Measurements from ENCODE around the gene SLC29A3. TPM values are rescaled to one million over a fixed set of nuclear protein-coding genes. Genes with fewer than 3 reads are reported as not detected.
A peak's percentile ranks its signal among the peaks of the same experiment; 100 is the strongest.

SLC29A3 gene
- total RNA-seq, 2 donors from 2014 or later: 4.4 to 5.3 TPM

GRCh38 chr10:71370031-71370430 is 51.0 kb downstream of the SLC29A3 start:
- no peak overlapping the region for H3K27ac Mint-ChIP-seq
- peaks cover 9% of the 10 kb centered on the region for H3K4me1 Mint-ChIP-seq (ENCODE audit: low read depth)
- peaks cover 10% of the 10 kb centered on the region for H3K27me3 Mint-ChIP-seq (ENCODE audit: low read depth)
- H3K9me3 Mint-ChIP-seq: no peaks in the 10 kb centered on the region
- ATAC-seq (replicated peaks in 1 of 2) (no peak), DNase-seq (no peak)
- H3K36me3 Mint-ChIP-seq (ENCODE audit: insufficient read depth in 2 of 2): no peaks in the 10 kb centered on the region
- H3K4me3 Mint-ChIP-seq: no peak overlapping the region

GRCh38 chr10:71371750-71372166 is 52.7 kb downstream of the SLC29A3 start:
- DNase-seq: no peak
- Mint-ChIP-seq H3K4me1 (ENCODE audit: low read depth) (peaks cover 6% of the 10 kb centered on the region), H3K9me3 (no peaks in the 10 kb centered on the region), H3K27me3 (ENCODE audit: low read depth) (peaks cover 10% of the 10 kb centered on the region), H3K27ac (no peak overlapping the region), H3K4me3 (no peak overlapping the region), H3K36me3 (ENCODE audit: insufficient read depth in 2 of 2) (no peaks in the 10 kb centered on the region)
- ATAC-seq (replicated peaks in 1 of 2): peak; percentile 26 to 53

GRCh38 chr10:71372882-71373495 is 53.9 kb downstream of the SLC29A3 start:
- Mint-ChIP-seq H3K27ac (no peak overlapping the region), H3K4me1 (ENCODE audit: low read depth) (peaks cover 12% of the 10 kb centered on the region), H3K4me3 (no peak overlapping the region), H3K9me3 (no peaks in the 10 kb centered on the region), H3K27me3 (ENCODE audit: low read depth) (peaks cover 10% of the 10 kb centered on the region), H3K36me3 (ENCODE audit: insufficient read depth in 2 of 2) (no peaks in the 10 kb centered on the region)
- DNase-seq (no peak), ATAC-seq (replicated peaks in 1 of 2) (no peak)

GRCh38 chr10:71374481-71375233 is 55.6 kb downstream of the SLC29A3 start:
- ATAC-seq (replicated peaks in 1 of 2) (no peak), DNase-seq (no peak)
- peaks cover 4% of the 10 kb centered on the region for H3K27me3 Mint-ChIP-seq (ENCODE audit: low read depth)
- H3K9me3 Mint-ChIP-seq: no peaks in the 10 kb centered on the region
- H3K4me3 Mint-ChIP-seq: no peak overlapping the region
- no peak overlapping the region for H3K27ac Mint-ChIP-seq
- no peaks in the 10 kb centered on the region for H3K36me3 Mint-ChIP-seq (ENCODE audit: insufficient read depth in 2 of 2)
- H3K4me1 Mint-ChIP-seq (ENCODE audit: low read depth): peaks cover 12% of the 10 kb centered on the region

- Mint-ChIP-seq H3K27ac (no peak overlapping the region), H3K4me1 (ENCODE audit: low read depth) (peaks cover 12% of the 10 kb centered on the region), H3K27me3 (ENCODE audit: low read depth) (no peaks in the 10 kb centered on the region), H3K4me3 (peak overlapping the region; percentile 57 to 79), H3K36me3 (ENCODE audit: insufficient read depth in 2 of 2) (no peaks in the 10 kb centered on the region), H3K9me3 (no peaks in the 10 kb centered on the region)
- DNase-seq (no peak), ATAC-seq (replicated peaks in 1 of 2) (no peak)
Measured at GRCh38 chr10:71375952-71376351, 56.9 kb downstream of the SLC29A3 start.

- no peak overlapping the region for H3K4me3 Mint-ChIP-seq
- H3K27me3 Mint-ChIP-seq (ENCODE audit: low read depth): no peaks in the 10 kb centered on the region
- no peaks in the 10 kb centered on the region for H3K9me3 Mint-ChIP-seq
- peaks cover 6% of the 10 kb centered on the region for H3K4me1 Mint-ChIP-seq (ENCODE audit: low read depth)
- ATAC-seq (replicated peaks in 1 of 2) (no peak), DNase-seq (no peak)
- H3K27ac Mint-ChIP-seq: no peak overlapping the region
- H3K36me3 Mint-ChIP-seq (ENCODE audit: insufficient read depth in 2 of 2): no peaks in the 10 kb centered on the region
Measured at GRCh38 chr10:71378336-71379117, 59.5 kb downstream of the SLC29A3 start.

- ATAC-seq (replicated peaks in 1 of 2): no peak
- no peaks in the 10 kb centered on the region for H3K9me3 Mint-ChIP-seq
- no peaks in the 10 kb centered on the region for H3K36me3 Mint-ChIP-seq (ENCODE audit: insufficient read depth in 2 of 2)
- no peak overlapping the region for H3K4me3 Mint-ChIP-seq
- H3K27me3 Mint-ChIP-seq (ENCODE audit: low read depth): no peaks in the 10 kb centered on the region
- peaks cover 6% of the 10 kb centered on the region for H3K4me1 Mint-ChIP-seq (ENCODE audit: low read depth)
- no peak overlapping the region for H3K27ac Mint-ChIP-seq
- no peak for DNase-seq
Measured at GRCh38 chr10:71379118-71379766, 60.2 kb downstream of the SLC29A3 start.

GRCh38 chr10:71380841-71381240 is 61.8 kb downstream of the SLC29A3 start:
- H3K4me1 Mint-ChIP-seq (ENCODE audit: low read depth): peaks cover 6% of the 10 kb centered on the region
- no peak overlapping the region for H3K4me3 Mint-ChIP-seq
- DNase-seq: no peak
- no peak overlapping the region for H3K27ac Mint-ChIP-seq
- no peak for ATAC-seq (replicated peaks in 1 of 2)
- H3K36me3 Mint-ChIP-seq (ENCODE audit: insufficient read depth in 2 of 2): no peaks in the 10 kb centered on the region
- no peaks in the 10 kb centered on the region for H3K27me3 Mint-ChIP-seq (ENCODE audit: low read depth)
- H3K9me3 Mint-ChIP-seq: no peaks in the 10 kb centered on the region

GRCh38 chr10:71381611-71382010 is 62.6 kb downstream of the SLC29A3 start:
- ATAC-seq (replicated peaks in 1 of 2): no peak
- no peaks in the 10 kb centered on the region for H3K36me3 Mint-ChIP-seq (ENCODE audit: insufficient read depth in 2 of 2)
- H3K27ac Mint-ChIP-seq: no peak overlapping the region
- no peak for DNase-seq
- H3K9me3 Mint-ChIP-seq: no peaks in the 10 kb centered on the region
- H3K4me1 Mint-ChIP-seq (ENCODE audit: low read depth): peaks cover 6% of the 10 kb centered on the region
- no peaks in the 10 kb centered on the region for H3K27me3 Mint-ChIP-seq (ENCODE audit: low read depth)
- no peak overlapping the region for H3K4me3 Mint-ChIP-seq

GRCh38 chr10:71382028-71382427 is 63.0 kb downstream of the SLC29A3 start:
- peaks cover 6% of the 10 kb centered on the region for H3K4me1 Mint-ChIP-seq (ENCODE audit: low read depth)
- H3K36me3 Mint-ChIP-seq (ENCODE audit: insufficient read depth in 2 of 2): no peaks in the 10 kb centered on the region
- no peaks in the 10 kb centered on the region for H3K9me3 Mint-ChIP-seq
- DNase-seq (no peak), ATAC-seq (replicated peaks in 1 of 2) (no peak)
- H3K27ac Mint-ChIP-seq: no peak overlapping the region
- no peak overlapping the region for H3K4me3 Mint-ChIP-seq
- no peaks in the 10 kb centered on the region for H3K27me3 Mint-ChIP-seq (ENCODE audit: low read depth)

- ATAC-seq (replicated peaks in 1 of 2) (no peak), DNase-seq (no peak)
- Mint-ChIP-seq H3K36me3 (ENCODE audit: insufficient read depth in 2 of 2) (no peaks in the 10 kb centered on the region), H3K27ac (no peak overlapping the region), H3K27me3 (ENCODE audit: low read depth) (no peaks in the 10 kb centered on the region), H3K4me1 (ENCODE audit: low read depth) (peaks cover under 1% of the 10 kb centered on the region), H3K4me3 (no peak overlapping the region), H3K9me3 (no peaks in the 10 kb centered on the region)
Measured at GRCh38 chr10:71382757-71383156, 63.7 kb downstream of the SLC29A3 start.

GRCh38 chr10:71383972-71384687 is 65.1 kb downstream of the SLC29A3 start:
- Mint-ChIP-seq H3K9me3 (no peaks in the 10 kb centered on the region), H3K36me3 (ENCODE audit: insufficient read depth in 2 of 2) (no peaks in the 10 kb centered on the region), H3K4me1 (ENCODE audit: low read depth) (no peaks in the 10 kb centered on the region), H3K4me3 (no peak overlapping the region), H3K27ac (no peak overlapping the region), H3K27me3 (ENCODE audit: low read depth) (no peaks in the 10 kb centered on the region)
- DNase-seq (peak; percentile 77 to 81), ATAC-seq (replicated peaks in 1 of 2) (peak; percentile 89)

All from activated T-cell treated with anti-CD3 and anti-CD28 coated beads, Interleukin-2, amount 50 U/mL, for 72 hours (primary cell).